KOPT-K1 (cell line): ENCODE measurements around the gene SELENOK.

Source experiments
- H3K27ac ChIP-seq: fragments of 200-600 bp; sonication (generic); 2 replicates; pipeline ENCODE4 v1.5.1; 2016; ENCODE audit warnings: antibody characterized with exemption, mild to moderate bottlenecking, low read depth, low read length; ENCODE audit not compliant: poor library complexity, severe bottlenecking
- H3K36me3 ChIP-seq: fragments of 200-600 bp; sonication (generic); 2 replicates; pipeline ENCODE4 v1.5.1; 2017; ENCODE audit warnings: antibody characterized with exemption, mild to moderate bottlenecking, low read length, moderate library complexity; ENCODE audit not compliant: insufficient read depth
- H3K9me3 ChIP-seq: fragments of 200-600 bp; sonication (generic); 2 replicates; pipeline ENCODE4 v1.5.1; 2017; ENCODE audit warnings: antibody characterized with exemption, low read length, mild to moderate bottlenecking; ENCODE audit not compliant: insufficient read depth, poor library complexity, severe bottlenecking

SELENOK gene

GRCh38 chr3:53859178-53859577, 32.5 kb downstream of the SELENOK start:
- Histone ChIP-seq H3K27ac (no peak overlapping the region), H3K9me3 (no peaks in the 10 kb centered on the region), H3K36me3 (peaks cover 50% of the 10 kb centered on the region)

DNA sequence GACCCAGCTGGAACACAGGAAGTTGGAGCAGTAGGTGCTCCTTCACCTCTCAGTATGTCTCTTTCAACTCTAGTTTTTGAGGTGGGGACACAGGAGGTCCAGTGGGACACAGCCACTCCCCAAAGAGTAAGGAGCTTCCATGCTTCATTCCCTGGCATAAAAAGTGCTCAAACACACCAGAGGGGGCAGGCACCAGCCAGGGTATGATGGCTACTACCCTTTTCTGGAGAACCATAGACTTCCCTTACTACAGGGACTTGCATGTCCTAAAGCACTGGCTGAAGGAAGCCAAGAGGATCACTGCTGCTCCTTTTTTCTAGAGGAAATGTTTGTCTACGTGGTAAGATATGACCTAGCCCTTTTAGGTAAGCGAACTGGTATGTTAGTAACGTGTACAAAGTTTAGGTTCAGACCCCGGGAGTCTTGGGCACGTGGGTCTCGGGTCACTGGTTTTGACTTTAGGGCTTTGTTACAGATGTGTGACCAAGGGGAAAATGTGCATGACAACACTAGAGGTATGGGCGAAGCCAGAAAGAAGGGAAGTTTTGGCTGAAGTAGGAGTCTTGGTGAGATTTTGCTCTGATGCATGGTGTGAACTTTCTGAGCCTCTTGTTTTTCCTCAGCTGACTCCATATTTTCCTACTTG, 33.4 kb downstream of the SELENOK start:
- Histone ChIP-seq H3K36me3 (peaks cover 40% of the 10 kb centered on the region), H3K27ac (no peak overlapping the region), H3K9me3 (no peaks in the 10 kb centered on the region)

DNA sequence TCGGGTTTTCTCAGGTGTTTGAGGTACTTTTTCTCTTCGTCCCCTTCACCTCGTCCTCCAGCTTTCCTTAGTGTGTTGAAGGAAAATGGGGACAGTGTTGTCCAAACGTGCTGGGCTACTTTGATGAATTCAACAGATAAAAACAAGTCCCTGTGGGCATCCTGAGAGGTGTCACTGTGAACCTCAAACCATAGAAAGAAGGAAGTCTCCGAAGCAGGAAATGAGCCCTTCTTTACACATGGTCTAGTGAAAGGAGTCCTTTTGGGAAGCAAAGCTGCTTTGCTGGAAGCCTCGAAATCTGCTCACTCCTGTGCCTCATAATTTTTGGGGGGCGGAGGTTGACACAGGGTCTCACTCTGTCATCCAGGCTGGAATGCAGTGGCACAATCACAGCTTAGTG, 34.7 kb downstream of the SELENOK start:
- peaks cover 29% of the 10 kb centered on the region for H3K36me3 ChIP-seq
- no peaks in the 10 kb centered on the region for H3K9me3 ChIP-seq

GRCh38 chr3:53850895-53851294, 40.8 kb downstream of the SELENOK start:
- no peaks in the 10 kb centered on the region for H3K36me3 ChIP-seq
- no peaks in the 10 kb centered on the region for H3K9me3 ChIP-seq
- no peak overlapping the region for H3K27ac ChIP-seq

More for the DNA sequence above, 34.7 kb downstream of the SELENOK start:
- no peak overlapping the region for H3K27ac ChIP-seq

- H3K27ac ChIP-seq = no peak overlapping the region
- H3K36me3 ChIP-seq = no peaks in the 10 kb centered on the region
- no peaks in the 10 kb centered on the region for H3K9me3 ChIP-seq
These were observed 41.7 kb downstream of the SELENOK start for GRCh38 chr3:53849916-53850315.

- Histone ChIP-seq H3K9me3 (no peaks in the 10 kb centered on the region), H3K27ac (no peak overlapping the region), H3K36me3 (no peaks in the 10 kb centered on the region)
These were observed 44.9 kb downstream of the SELENOK start for GRCh38 chr3:53846851-53847155.

DNA sequence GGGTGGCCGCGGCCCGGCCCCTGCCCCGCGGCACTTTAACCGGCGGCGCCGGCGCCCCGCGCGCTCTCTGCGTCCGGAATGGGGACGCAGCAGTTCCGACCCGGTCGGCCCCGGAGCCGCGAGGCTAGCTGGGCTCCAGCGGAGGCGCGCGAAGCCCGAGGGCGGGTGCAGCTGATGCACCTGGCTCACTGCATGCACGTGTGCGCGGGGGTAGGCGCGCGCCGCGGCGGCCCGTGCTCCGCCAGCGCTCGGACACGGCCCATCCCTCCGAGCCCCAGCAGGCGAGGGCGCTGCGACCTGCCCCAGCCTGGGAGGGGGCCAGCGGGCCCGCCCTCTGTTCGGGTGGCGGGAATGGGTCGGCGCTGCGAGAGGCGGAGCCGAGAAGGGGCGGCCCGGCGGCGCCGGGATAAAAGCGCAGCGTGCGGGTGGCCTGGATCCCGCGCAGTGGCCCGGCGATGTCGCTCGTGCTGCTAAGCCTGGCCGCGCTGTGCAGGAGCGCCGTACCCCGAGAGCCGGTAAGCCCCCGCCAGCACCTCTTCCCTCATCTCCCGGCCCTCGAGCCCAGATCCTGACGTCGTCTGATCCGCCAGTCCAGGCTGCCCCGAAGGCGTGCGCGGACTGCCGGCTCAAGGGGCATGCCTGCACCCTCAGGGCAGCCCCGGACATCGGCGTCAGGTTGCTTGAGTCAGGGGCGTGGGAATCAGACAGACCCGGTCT, 45.4 kb downstream of the SELENOK start, which contains the start of the genes CHDH and IL17RB:
CHDH (minus strand) TSS at position 286 of the 717 bp plus-strand sequence. CDS start 22,411 bp downstream, outside the sequence.
IL17RB (plus strand) TSS at position 435 of the 717 bp plus-strand sequence; CDS start at position 456, 21 bp downstream.
- Histone ChIP-seq H3K27ac (peak within 1 kb of the TSS; percentile 64), H3K9me3 (no peaks in the 10 kb centered on the region), H3K36me3 (no peaks in the 10 kb centered on the region)

GRCh38 chr3:53845881-53846133, 45.9 kb downstream of the SELENOK start:
- H3K36me3 ChIP-seq = no peaks in the 10 kb centered on the region
- H3K27ac ChIP-seq = no peak overlapping the region
- H3K9me3 ChIP-seq = no peaks in the 10 kb centered on the region

- Histone ChIP-seq H3K27ac (peak overlapping the region; percentile 64), H3K36me3 (no peaks in the 10 kb centered on the region)
These were observed 46.4 kb downstream of the SELENOK start for GRCh38 chr3:53845103-53845880.

DNA sequence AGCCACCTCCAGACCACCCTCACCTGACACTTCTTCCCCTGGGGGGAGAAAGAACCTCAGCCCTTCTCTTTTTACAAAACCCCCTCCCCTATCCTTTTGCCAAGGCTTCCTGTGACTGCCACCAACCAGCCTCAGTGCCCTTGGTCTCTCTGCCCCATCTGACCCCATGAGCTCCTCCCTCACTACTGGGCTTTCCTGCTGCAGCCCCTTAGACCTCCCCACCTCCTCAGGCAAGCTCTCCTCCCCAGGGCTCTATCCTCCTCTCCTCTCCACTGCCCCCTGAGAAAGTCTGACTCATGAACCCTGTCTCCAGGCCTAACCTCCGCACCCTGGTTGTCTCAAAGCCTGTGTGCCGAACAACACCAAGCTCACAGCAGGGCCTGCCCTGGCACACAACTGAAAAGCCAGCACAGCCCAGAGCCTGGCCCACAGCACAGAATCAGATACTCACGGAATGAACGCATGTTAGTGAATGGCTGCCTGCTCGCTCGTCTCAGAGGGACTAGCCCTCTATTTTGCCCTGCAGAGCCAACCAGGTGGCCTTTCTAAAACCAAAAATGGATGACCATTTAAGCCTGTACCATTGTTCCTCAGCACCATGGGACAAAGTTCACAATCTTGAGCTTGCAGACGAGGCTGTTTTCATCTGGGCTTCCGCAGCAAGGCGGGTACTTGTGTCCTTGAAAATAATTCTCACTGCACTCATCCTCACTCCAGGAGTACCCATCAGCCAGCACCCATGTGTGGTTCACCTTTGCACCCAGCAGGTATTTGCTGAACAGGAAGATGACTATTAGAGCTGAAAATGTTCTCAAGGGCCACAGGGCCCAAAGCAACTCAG, 47.2 kb downstream of the SELENOK start:
- Histone ChIP-seq H3K9me3 (no peaks in the 10 kb centered on the region), H3K27ac (peak overlapping the region; percentile 64), H3K36me3 (no peaks in the 10 kb centered on the region)

More at GRCh38 chr3:53845103-53845880, 46.4 kb downstream of the SELENOK start:
- H3K9me3 ChIP-seq = no peaks in the 10 kb centered on the region

- Histone ChIP-seq H3K27ac (peak overlapping the region; percentile 64), H3K36me3 (no peaks in the 10 kb centered on the region), H3K9me3 (no peaks in the 10 kb centered on the region)
These were observed 48.2 kb downstream of the SELENOK start for GRCh38 chr3:53843195-53844177.

GRCh38 chr3:53842436-53843194, 49.0 kb downstream of the SELENOK start:
- H3K36me3 ChIP-seq = no peaks in the 10 kb centered on the region
- H3K9me3 ChIP-seq = no peaks in the 10 kb centered on the region
- peak overlapping the region; percentile 64 for H3K27ac ChIP-seq

DNA sequence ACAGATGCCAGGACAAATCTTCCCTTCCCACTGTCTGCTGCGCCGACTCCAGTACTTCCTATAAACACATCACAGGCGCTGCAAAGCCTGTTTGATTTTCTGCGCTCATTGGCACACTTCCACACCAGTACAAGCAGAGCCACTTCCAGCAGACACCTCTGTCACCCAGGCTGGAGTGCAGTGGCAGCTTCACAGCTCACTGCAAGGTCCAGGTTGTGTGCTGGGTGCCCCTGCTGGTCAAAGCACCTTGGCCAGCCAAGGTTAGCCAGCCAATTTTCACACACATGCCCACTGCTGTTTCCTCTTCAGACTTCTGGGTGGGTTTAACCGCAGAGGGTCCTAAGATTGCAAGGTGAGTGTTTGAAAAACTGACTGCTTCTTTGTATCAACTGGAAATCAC, 50.4 kb downstream of the SELENOK start:
- H3K9me3 ChIP-seq = no peaks in the 10 kb centered on the region
- no peaks in the 10 kb centered on the region for H3K36me3 ChIP-seq
- H3K27ac ChIP-seq = peak overlapping the region; percentile 43
